ENCODE data around the gene CELA3B.
"Not testable (repeated sequence)": the region's sequence is repeated elsewhere in the genome, so short reads cannot be mapped to it uniquely, and the experiment has no call there.

DNA sequence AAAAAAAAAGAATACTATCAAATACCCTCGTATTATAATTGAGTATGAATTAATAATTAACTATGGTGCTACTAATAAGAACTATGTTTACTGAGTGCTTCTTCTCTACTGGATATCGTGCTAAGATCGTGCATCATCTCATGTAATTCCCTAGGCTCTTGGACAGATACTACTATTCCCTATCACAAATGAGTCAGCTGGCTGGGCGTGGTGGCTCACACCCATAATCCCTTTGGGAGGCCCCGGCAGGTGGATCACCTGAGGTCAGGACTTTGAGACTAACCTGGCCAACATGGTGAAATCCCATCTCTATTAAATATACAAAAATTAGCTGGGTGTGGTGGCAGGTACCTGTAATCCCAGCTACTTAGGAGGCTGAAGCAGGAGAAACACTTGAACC is 9.1 kb downstream of the CELA3B start:
- TF ChIP-seq, protein P1, sequence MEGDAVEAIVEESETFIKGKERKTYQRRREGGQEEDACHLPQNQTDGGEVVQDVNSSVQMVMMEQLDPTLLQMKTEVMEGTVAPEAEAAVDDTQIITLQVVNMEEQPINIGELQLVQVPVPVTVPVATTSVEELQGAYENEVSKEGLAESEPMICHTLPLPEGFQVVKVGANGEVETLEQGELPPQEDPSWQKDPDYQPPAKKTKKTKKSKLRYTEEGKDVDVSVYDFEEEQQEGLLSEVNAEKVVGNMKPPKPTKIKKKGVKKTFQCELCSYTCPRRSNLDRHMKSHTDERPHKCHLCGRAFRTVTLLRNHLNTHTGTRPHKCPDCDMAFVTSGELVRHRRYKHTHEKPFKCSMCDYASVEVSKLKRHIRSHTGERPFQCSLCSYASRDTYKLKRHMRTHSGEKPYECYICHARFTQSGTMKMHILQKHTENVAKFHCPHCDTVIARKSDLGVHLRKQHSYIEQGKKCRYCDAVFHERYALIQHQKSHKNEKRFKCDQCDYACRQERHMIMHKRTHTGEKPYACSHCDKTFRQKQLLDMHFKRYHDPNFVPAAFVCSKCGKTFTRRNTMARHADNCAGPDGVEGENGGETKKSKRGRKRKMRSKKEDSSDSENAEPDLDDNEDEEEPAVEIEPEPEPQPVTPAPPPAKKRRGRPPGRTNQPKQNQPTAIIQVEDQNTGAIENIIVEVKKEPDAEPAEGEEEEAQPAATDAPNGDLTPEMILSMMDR (IDR thresholded peaks at IDR 0.05; ENCODE audit: low read depth, low read length, poor library complexity, severe bottlenecking): not testable (repeated sequence)
- not testable (repeated sequence) for TF ChIP-seq EZH2phosphoT487 (IDR thresholded peaks at IDR 0.05; ENCODE audit: borderline replicate concordance, low read length)
